ENCODE measurements around the gene GATB.
"Not testable (repeated sequence)": the region's sequence is repeated elsewhere in the genome, so short reads cannot be mapped to it uniquely, and the experiment has no call there.

Gene GATB

GRCh38 chr4:151736361-151736760, 24.4 kb downstream of the GATB start:
- Histone ChIP-seq H3K27me3 (no peaks in the 10 kb centered on the region), H3K36me3 (no peaks in the 10 kb centered on the region), H3K4me3 (ENCODE audit: low read depth, low read length) (no peak overlapping the region)

GRCh38 chr4:151731670-151732069, 29.1 kb downstream of the GATB start:
- H3K4me1 ChIP-seq; H3K27me3 ChIP-seq; H3K36me3 ChIP-seq; DNase-seq; H3K9me3 ChIP-seq; H3K4me3 ChIP-seq (ENCODE audit: low read depth, low read length): not testable (repeated sequence)

More at GRCh38 chr4:151736361-151736760, 24.4 kb downstream of the GATB start:
- no peak for TF ChIP-seq CTCF (IDR thresholded peaks at IDR 0.05; ENCODE audit: low read depth, low read length)
- Histone ChIP-seq H3K4me1 (no peaks in the 10 kb centered on the region), H3K9me3 (no peaks in the 10 kb centered on the region)
- no peak for DNase-seq

GRCh38 chr4:151729731-151730559, 30.9 kb downstream of the GATB start:
- no peak overlapping the region for H3K4me3 ChIP-seq (ENCODE audit: low read depth, low read length)
- peaks cover 8% of the 10 kb centered on the region for H3K4me1 ChIP-seq
- no peaks in the 10 kb centered on the region for H3K27me3 ChIP-seq
- no peaks in the 10 kb centered on the region for H3K9me3 ChIP-seq
- DNase-seq, result peak; percentile 28
- TF ChIP-seq CTCF (IDR thresholded peaks at IDR 0.05; ENCODE audit: low read depth, low read length), result no peak
- H3K36me3 ChIP-seq, result no peaks in the 10 kb centered on the region

GRCh38 chr4:151728679-151729078, 32.1 kb downstream of the GATB start:
- Histone ChIP-seq H3K4me3 (ENCODE audit: low read depth, low read length) (no peak overlapping the region), H3K9me3 (no peaks in the 10 kb centered on the region), H3K4me1 (peaks cover 8% of the 10 kb centered on the region), H3K36me3 (no peaks in the 10 kb centered on the region), H3K27me3 (no peaks in the 10 kb centered on the region)
- DNase-seq, result no peak
- no peak for TF ChIP-seq CTCF (IDR thresholded peaks at IDR 0.05; ENCODE audit: low read depth, low read length)

- no peaks in the 10 kb centered on the region for H3K9me3 ChIP-seq
- no peaks in the 10 kb centered on the region for H3K36me3 ChIP-seq
- no peak for TF ChIP-seq CTCF (IDR thresholded peaks at IDR 0.05; ENCODE audit: low read depth, low read length)
- no peaks in the 10 kb centered on the region for H3K27me3 ChIP-seq
- DNase-seq, result no peak
- peaks cover 8% of the 10 kb centered on the region for H3K4me1 ChIP-seq
- no peak overlapping the region for H3K4me3 ChIP-seq (ENCODE audit: low read depth, low read length)
Observed at GRCh38 chr4:151728006-151728405, 32.8 kb downstream of the GATB start.

GRCh38 chr4:151727365-151727764, 33.4 kb downstream of the GATB start:
- Histone ChIP-seq H3K36me3 (no peaks in the 10 kb centered on the region), H3K4me3 (ENCODE audit: low read depth, low read length) (no peak overlapping the region), H3K4me1 (peaks cover 8% of the 10 kb centered on the region), H3K9me3 (no peaks in the 10 kb centered on the region), H3K27me3 (no peaks in the 10 kb centered on the region)
- no peak for TF ChIP-seq CTCF (IDR thresholded peaks at IDR 0.05; ENCODE audit: low read depth, low read length)
- no peak for DNase-seq

All from BE2C (cell line).